ENCODE data around the gene CAMK1.

DNA sequence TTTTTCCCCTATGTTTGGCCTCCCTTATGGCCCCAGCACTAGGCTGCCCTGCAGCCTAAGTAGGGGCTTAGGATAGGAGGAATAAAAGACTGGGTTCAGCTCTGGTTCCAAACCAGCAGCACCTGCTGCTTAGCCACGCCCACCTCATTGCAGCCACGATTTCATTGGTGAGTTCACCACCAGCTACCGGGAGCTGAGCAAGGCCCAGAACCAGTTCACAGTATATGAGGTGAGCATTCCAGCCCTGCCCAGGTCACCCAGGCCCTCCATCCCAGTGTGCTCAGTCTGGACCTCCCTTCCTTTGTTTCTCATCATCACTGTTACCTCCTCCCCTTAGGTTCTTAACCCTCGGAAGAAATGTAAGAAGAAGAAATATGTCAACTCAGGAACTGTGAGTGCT is 54.6 kb downstream of the CAMK1 start:
- TF ChIP-seq TAF7 (tag; IDR thresholded peaks at IDR 0.05), result no peak
- TF ChIP-seq EZH2 (IDR thresholded peaks at IDR 0.05; ENCODE audit: borderline replicate concordance, low read depth, low read length), result no peak
- TF ChIP-seq, protein P1, sequence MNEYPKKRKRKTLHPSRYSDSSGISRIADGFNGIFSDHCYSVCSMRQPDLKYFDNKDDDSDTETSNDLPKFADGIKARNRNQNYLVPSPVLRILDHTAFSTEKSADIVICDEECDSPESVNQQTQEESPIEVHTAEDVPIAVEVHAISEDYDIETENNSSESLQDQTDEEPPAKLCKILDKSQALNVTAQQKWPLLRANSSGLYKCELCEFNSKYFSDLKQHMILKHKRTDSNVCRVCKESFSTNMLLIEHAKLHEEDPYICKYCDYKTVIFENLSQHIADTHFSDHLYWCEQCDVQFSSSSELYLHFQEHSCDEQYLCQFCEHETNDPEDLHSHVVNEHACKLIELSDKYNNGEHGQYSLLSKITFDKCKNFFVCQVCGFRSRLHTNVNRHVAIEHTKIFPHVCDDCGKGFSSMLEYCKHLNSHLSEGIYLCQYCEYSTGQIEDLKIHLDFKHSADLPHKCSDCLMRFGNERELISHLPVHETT (CRISPR knock-in tag; conservative IDR thresholded peaks at IDR 0.05 in 1 of 2, IDR thresholded peaks at IDR 0.05 in 1 of 2), result no peak
- TF ChIP-seq, protein P2, sequence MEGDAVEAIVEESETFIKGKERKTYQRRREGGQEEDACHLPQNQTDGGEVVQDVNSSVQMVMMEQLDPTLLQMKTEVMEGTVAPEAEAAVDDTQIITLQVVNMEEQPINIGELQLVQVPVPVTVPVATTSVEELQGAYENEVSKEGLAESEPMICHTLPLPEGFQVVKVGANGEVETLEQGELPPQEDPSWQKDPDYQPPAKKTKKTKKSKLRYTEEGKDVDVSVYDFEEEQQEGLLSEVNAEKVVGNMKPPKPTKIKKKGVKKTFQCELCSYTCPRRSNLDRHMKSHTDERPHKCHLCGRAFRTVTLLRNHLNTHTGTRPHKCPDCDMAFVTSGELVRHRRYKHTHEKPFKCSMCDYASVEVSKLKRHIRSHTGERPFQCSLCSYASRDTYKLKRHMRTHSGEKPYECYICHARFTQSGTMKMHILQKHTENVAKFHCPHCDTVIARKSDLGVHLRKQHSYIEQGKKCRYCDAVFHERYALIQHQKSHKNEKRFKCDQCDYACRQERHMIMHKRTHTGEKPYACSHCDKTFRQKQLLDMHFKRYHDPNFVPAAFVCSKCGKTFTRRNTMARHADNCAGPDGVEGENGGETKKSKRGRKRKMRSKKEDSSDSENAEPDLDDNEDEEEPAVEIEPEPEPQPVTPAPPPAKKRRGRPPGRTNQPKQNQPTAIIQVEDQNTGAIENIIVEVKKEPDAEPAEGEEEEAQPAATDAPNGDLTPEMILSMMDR (IDR thresholded peaks at IDR 0.05 in 2 of 3, conservative IDR thresholded peaks at IDR 0.05 in 1 of 3; ENCODE audit: insufficient read depth in 2 of 3, low read depth in 1 of 3, low read length in 3 of 3), result no peak
- TF ChIP-seq, protein P3, sequence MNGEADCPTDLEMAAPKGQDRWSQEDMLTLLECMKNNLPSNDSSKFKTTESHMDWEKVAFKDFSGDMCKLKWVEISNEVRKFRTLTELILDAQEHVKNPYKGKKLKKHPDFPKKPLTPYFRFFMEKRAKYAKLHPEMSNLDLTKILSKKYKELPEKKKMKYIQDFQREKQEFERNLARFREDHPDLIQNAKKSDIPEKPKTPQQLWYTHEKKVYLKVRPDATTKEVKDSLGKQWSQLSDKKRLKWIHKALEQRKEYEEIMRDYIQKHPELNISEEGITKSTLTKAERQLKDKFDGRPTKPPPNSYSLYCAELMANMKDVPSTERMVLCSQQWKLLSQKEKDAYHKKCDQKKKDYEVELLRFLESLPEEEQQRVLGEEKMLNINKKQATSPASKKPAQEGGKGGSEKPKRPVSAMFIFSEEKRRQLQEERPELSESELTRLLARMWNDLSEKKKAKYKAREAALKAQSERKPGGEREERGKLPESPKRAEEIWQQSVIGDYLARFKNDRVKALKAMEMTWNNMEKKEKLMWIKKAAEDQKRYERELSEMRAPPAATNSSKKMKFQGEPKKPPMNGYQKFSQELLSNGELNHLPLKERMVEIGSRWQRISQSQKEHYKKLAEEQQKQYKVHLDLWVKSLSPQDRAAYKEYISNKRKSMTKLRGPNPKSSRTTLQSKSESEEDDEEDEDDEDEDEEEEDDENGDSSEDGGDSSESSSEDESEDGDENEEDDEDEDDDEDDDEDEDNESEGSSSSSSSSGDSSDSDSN (IDR thresholded peaks at IDR 0.05; ENCODE audit: borderline replicate concordance in 1 of 2, low read depth in 2 of 2, low read length in 2 of 2), result no peak
- TF ChIP-seq JUNB (CRISPR knock-in tag; conservative IDR thresholded peaks at IDR 0.05), result no peak
- TF ChIP-seq SMARCE1 (IDR thresholded peaks at IDR 0.05), result no peak
